RPMI7951 (cell line): Measurements from ENCODE around the gene LCLAT1. TPM values are rescaled to one million over a fixed set of nuclear protein-coding genes. Genes with fewer than 3 reads are reported as not detected.

Experiments used
- total RNA-seq: library from RNA; depleted of rRNA; stranded (reverse); fragments of >200 nt; shearing (Covaris generic); gene quantifications from 2 replicates; pipeline ENCODE4 v1.2.3, GENCODE V29; 2014; rRNA removed

Gene LCLAT1
- total RNA-seq, 1 experiment from 2014 or later = 20.3 TPM

Other genes with a start within 250 kb of the LCLAT1 start
- gene LBH, start 215.7 kb upstream of the LCLAT1 start, total RNA-seq = 5.1 and 6.4 TPM in 2 replicates